CD1c-positive myeloid dendritic cell (primary cell): ENCODE measurements around the gene CTSK.
A peak's percentile ranks its signal among the peaks of the same experiment; 100 is the strongest.
"Not testable (repeated sequence)": the region's sequence is repeated elsewhere in the genome, so short reads cannot be mapped to it uniquely, and the experiment has no call there.

ENCODE experiments used
- DNase-seq: peaks from one replicate; pipeline ENCODE4 v3.0.0-alpha.2; 2016; ENCODE audit errors: extremely low spot score

The CTSK gene

DNA sequence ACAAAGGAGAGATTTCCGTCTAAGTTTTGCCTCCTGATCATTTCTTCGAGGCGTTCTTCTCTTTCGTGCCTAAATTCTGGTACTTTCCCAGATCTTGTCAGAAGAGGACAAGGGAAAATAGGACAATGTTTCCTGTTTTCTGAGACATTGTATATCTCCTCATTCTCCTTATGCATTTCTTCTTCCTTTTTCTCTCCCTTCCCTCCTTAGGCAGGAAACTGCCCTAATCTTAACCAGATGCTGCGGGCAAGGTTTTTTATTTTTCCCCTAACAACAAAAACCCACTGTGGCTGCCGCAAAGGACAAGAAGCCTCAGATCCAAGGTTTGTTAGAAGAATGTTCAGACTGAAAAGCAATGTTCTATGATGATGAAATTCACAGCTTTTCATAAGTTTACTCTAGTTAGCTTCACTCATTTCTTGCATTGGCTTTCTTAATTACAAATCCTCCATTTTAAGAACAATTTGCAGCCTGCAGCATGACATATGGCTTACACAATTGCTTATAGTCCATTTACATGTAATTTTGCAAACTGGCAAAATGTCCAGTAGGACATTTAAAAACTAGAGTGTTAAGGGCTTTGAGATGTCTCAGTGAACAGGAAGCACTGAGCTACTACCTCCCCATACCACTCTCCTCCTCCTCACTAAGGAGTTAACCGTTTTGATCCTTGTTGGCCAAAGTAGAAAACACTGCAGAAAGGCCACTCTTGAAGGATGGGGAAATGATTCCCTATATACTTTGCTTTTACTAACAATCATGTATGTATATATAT lies 624 bp downstream of the CTSK start:
- DNase-seq: no peak

DNA sequence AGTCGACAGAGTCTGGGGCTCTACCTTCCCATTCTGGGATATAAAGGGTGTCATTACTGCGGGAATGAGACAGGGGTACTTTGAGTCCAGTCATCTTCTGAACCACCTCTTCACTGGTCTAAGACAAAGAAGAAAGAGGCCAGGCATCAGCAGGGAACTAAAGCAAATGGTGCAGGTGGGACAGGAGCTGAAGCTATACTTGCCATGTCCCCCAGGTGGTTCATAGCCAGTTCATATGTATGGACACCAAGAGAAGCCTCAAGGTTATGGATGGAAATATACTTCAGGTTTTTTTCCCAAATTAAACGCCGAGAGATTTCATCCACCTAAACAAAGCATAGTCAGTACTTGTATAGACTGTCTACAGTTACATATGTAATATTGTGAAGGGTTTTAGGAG lies 2.2 kb downstream of the CTSK start:
- DNase-seq: no peak

DNA sequence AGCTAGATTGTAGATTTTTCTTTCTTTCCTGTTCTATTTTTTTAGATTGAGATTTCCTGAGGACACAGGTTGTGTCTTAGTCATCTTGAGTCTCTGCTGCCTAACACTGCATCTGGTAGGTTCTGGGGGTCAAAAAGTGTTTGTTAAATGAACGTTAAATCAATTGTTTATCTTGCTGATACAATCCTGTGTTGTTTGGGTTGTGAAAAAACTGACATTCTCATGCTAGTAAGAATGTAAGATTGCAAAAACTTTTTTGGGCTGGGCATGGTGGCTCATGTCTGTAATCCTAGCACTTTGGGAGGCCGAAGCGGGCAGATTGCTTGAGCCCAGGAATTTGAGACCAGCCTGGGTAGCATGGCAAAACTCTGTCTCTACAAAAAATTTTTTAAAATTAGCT lies 3.4 kb downstream of the CTSK start:
- no peak for DNase-seq

DNA sequence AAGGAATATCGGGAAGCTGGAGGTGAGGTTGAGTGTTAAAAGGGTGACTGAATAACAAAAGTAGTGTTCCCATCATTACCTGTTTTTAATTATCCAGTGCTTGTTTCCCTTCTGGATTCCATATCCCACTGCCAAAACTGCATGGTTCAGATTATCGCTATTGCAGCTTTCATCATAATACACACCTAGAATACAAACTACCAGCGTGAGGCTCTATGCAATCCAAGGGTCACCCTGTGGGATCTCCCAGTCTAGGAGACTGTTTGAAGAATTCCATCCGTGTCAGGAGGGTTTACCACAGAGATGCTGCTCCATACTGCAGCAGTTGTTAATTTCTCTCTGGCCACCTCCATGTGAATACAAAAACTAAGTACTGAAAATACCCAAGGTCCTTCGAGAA lies 9.0 kb downstream of the CTSK start:
- DNase-seq: no peak

DNA sequence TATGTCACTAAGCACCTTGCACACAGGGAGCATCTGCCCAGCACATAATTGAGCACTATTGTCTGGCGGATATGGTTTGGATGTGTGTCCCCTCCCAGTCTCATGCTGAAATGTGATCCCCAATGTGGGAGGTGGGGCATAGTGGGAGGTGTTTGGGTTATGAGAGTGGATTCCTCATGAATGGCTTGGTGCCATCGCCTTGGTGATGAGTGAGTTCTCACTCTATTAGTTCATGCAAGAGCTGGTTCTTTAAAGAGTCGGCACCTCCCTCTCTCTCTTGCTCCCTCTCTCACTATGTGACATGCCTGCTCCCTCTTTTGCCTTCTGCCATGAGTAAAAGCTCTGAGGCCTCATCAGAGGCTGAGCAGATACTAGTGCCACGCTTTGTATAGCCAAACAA lies 9.5 kb downstream of the CTSK start:
- DNase-seq: no peak

DNA sequence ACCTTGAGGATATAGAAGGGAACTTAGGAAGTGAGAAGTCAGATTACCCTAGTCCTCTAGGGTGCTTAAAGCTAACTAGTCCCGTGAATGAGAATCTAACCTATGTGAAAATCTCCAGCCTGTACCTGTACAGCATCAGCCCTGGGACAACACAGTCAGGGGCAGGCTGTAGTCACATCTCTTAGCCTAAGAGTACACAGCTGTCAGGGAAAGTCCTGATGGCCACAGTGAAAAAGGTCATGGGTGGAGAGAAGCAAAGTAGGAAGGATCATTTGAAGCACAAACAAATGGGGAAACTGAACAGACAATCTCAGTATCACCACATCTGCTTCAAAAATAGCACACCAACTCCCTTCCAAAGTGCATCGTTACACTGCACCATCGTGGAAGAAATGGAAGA lies 11.7 kb downstream of the CTSK start:
- DNase-seq: no peak

DNA sequence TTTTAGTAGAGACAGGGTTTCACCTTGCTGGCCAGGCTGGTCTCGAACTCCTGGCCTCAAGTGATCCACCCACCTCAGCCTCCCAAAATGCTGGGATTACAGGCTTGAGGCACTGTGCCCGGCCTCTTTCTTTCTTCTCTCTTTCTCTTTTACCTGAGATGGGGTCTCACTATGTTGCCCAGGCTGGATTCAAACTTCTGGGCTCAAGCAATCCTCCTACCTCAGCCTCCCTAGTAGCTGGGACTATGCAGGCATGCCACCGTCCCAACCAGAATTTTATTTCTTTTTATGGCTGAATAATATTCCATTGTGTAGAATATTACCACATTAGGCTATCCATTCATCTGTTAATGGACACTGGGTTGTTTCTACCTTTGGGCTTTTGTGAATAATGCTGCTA lies 14.3 kb downstream of the CTSK start:
- not testable (repeated sequence) for DNase-seq

DNA sequence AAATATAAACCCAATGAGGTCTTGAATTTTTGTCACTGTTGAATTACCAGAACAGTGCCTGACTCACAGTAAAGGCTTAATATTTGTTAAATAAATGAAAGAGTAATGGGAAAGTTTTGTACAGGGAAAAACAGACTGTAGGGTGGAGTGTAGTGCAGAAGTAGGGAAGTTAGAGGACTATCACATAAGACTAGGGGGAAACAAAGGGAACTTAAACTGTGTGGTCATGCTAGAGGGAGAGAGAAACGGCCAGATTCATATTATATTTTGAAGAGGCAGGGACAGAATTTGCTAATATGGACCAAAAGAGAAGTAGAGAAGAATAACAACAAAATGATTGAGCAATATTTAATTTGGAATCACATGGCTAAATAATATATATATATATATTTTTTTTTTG lies 14.8 kb downstream of the CTSK start:
- DNase-seq: peak; percentile 57

DNA sequence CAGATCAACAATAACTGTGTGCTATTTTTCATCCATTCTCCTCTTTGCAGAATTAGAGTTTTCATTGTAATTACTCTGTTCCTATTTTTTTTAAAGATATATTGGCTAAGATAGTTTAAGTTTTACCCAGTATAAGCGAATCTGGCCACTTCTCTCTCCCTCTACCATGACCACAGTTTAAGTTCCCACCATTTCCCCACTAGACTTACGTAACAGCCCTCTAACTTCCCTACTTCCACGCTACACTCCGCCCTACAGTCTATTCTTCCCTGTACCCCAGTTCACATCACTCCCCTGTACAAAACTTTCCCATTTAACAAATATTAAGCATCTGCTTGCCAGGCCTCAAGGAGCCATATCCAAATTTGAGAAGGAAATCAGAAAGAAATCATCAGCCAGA lies 16.5 kb downstream of the CTSK start:
- DNase-seq: peak; percentile 75

DNA sequence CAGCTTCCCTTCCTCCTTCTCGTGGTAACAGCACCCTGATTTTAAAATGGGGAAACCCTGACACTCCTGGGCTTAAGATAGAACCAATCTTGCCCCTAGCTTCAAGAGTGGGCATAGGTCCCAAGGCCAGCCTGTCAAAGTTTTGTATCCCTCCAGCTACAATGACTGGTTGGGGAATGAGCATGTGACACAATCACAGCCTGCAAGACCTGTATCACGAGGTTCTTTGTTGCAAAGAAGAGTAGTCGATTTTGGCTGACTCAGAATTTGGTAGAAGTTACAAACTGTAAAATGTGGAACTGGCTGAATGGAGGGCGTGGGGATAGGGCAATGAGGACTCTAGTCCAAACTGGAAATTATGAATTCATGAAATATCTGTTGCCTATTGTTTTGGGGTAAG lies 18.7 kb downstream of the CTSK start:
- peak; percentile 62 for DNase-seq

DNA sequence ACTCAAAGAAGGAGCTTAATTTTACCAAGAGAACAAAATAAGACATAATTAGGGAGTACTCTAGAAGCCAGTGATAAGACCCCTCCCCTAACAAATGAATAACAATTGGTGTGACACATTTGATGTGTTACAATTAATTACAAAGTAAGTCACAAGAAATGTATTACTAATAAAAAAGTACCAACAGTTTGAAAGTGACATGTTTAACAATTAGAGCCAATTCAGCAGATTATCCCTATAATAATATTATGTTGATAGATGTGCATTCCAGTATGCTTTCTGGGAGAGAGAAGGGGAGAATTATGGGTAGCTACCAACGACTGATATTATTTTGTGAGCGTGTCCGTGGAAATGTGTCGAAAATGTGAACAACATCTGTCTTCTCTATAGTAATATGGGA lies 19.1 kb downstream of the CTSK start:
- DNase-seq: no peak

DNA sequence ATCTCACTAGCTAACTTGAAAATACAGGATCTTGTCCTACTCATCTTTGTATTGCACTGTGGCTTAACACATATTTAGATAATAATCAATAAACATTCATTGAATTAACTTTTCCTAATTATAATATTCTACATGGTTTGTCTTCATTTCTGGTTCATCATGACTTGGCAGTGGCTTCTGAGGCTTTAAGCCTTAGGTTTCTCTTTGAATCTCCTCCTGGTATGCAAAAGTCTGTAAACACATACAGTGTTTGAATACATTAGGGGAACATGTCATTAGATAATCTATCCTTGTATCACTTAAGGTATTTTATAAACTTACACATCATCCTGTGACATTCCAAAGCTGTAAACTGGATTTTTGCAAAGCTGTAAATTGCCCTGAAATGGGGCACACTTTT lies 20.6 kb downstream of the CTSK start:
- no peak for DNase-seq

DNA sequence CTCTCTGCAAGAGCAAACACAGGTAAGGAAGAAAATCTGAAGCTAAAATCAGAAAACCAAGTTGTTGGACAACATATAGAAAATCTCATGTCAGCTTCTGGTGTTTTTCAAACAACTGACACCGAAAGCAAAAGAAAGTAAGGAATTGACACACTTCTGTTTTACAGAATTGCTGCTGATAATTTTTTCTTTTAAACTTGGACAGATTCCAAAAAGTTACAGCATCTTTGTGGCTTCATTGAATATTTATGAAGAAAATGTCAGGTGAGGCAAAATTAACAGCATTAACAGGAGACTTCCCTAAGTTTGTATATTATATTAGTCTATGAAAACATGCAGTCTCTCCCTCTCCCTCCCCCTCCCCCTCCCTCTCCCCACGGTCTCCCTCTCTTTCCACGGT lies 27.6 kb downstream of the CTSK start:
- DNase-seq: peak; percentile 32

DNA sequence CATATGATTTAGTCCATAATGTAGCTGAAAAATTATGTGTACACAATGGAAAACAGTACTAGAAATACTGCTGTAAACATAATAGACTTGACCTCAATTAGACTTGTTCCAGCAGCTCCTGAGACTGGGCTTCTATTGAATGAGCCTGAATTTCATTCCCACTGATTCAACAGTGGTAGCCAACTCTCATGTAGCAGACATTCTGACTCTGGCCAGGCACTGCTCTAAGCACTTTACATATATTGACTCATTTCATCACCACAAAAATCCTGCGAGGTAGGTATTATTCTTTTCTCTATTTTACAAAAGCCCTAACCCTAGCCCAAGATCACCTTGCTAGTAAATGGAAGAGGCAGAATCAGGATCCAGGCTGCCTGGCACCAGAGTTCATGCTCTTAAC lies 29.7 kb downstream of the CTSK start:
- no peak for DNase-seq

DNA sequence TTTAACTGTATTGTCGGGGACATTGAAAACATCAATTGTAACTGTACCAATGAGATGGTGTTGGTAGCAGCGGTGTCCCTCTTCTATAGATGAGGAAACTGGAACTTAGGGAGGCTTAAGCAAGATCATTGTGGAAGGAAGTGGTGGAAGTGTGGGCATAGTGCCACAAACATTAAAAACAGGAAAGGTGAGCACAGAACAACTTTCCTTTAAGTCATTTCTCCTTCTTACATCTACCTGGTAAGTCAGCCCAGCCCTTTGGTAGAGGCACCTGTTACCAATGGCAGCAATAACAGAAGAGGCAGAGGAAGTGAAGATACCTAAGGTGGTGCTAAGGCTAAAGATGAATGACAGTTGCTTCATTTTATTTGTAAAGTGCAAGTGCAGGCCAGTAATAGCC lies 30.5 kb downstream of the CTSK start:
- DNase-seq: peak; percentile 39

DNA sequence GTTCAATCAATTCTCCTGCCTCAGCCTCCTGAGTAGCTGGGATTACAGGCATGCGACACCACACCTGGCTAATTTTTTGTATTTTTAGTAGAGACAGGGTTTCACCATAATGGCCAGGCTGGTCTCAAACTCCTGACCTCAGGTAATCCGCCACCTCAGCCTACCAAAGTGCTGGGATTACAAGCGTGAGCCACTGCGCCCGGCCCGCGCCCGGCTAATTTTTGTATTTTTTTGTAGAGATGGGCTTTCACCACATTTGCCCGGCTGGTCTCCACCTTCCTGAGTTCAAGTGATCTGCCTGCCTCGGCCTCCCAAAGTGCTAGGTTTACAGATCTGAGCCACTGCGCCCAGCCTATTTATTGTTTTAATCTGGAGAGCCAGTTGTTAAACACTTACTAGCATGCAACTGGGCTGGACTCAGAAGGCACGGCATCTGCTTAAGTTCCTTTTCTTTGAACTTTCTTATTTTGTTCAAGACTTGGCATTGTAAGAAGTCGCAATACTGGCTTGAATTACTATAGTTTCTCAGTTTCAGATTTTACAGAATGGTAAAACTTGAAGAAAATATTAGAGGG lies 32.0 kb downstream of the CTSK start:
- peak; percentile 35 for DNase-seq

DNA sequence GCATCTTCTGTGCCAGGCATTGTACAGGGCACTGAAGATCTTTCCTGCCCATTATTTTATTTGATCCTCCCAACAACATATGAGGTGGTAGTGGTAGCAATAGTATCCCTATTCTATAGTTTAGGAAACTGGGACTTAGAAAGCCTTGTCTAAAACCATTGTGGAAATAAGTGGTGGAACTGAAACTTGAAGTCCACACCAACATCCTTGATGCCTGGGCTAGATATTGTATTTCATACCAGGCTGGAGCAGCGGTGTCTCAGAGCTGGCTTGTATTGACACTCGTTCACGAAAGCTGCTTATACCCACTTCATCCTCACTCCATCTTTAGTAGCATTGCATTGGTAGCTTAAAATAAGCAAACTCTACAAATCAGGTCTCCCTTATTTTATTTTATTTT lies 32.8 kb downstream of the CTSK start:
- peak; percentile 57 for DNase-seq

DNA sequence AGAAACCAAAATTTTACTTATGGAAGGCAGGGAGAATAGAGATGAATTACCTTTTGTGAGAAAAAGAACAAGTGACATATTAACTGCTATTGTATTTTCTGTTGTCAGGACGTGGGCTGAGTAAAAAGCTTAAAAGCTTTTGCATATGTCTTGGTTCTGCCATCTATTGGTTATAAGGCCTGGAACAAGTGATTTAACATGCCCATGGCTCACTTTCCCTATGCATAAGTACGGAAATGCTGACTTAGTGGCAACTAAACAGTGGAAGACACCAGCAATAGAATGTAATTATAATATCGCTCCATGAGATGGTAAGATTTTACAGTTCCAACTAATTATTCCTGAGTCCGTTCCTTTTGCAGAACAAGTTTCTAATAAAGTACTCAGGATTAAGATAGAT lies 35.7 kb downstream of the CTSK start:
- DNase-seq: no peak

DNA sequence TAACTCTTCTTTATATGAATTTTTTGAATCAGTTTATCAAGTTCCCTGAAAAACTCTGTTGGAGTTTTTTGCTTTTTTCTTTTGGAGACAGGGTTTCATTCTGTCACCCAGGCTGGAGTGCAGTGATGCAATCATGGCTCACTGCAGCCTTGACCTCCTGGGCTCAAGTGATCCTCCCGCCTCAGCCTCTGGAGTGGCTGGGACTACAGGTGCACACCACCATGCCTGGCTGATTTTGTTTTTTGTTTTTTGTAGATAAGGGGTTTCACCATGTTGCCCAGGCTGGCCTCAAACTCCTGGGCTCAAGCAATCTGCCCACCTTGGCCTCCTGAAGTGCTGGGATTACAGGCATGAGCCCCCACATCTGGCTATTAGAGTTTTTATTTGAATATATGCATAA lies 40.4 kb downstream of the CTSK start:
- not testable (repeated sequence) for DNase-seq

DNA sequence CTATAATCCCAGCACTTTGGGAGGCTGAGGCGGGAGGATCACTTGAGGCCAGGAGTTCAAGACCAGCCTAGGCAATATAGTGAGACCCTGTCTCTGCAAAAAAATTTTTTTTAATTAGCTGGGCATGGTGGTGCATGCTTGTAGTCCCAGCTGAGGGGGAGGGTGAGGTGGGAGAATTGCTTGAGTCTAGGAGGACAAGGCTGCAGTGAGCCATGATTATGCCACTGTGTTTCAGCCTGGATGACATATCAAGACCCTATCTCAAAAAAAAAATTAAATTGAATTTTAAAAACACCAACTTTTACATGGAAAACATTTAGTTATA lies 42.1 kb downstream of the CTSK start:
- DNase-seq: not testable (repeated sequence)

DNA sequence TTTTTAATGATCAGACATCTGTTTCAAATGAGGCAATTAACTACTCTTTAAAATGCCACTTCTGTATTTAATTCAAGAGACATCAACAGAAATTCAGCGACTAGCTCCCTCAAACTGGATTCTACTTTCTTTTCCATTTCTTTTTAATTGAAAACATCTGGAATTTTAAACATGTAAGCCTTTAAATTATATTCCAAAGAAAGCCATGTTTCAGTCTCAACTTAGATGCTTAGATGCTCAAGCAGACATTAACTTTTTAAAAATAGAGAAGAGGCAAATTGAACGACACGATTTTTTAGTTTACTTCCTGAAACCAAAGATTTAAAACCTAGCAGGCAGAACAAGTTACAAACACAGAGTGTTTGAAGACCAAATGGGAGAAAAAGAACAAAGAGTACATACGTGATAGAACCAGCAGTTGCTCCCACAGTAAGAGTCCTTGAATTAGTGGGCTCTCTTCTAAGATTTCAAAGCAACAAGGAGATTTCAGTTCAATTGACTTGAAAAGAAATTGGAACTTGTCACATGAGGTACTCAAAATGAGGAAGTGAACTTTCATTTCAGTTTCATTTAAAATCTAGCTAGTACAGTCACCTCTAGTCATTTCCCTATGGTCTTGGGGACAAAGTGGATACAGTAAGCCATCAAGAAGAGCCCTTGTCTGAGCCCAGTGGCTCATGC lies 42.6 kb downstream of the CTSK start, which contains the start of gene CTSS:
CTSS (minus strand) TSS at position 483 of the 681 bp plus-strand sequence. CDS start 1,015 bp downstream, outside the sequence.
- DNase-seq: peak; percentile 93

DNA sequence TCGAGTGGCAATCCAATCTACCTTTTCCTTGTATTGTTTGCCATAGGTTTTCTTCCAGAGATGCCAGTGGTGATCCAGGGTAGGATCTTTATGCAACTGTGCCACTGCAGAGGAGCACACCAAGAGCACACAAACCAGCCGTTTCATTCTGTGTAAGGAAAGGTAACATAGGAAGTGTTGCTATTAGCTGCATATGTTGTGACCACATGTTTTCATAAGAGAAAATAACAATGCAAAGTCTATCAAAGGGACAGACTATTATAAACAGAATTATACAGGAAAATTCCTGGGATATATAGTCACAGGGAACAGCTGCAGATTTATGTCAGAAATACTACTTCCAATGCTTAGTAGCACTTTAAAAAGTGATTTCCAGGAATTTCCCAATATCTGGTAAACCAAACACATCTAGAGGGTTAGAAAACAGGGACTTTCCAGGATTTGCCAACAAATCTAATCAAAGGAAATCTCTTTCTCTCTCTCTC lies 43.4 kb downstream of the CTSK start:
- DNase-seq: peak; percentile 57

DNA sequence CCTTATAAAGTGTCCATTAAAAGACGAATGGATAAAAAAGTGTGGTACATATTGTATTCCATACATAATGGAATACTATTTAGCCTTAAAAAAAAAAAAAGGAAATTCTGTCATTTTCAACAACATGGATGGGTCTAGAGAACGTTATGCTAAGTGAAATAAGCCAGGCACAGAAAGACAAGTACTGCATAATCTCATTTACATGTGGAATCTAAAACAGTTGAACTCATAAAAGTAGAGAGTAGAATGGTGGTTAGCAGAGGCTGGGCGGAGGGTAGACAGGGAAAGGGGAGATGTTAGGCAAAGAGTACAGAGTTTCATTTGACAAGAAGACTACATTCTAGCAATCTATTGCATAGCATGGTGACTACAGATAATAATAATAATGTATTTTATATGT lies 45.0 kb downstream of the CTSK start:
- DNase-seq: no peak
